NCI-H146 (cell line): ENCODE results near the gene MRPL14.

ENCODE experiments used
- DNase-seq: peaks from one replicate; lab custom pipeline; 2025; lab: John Stamatoyannopoulos, UW

Gene MRPL14

GRCh38 chr6:44122801-44123200 lies 4.5 kb downstream of the MRPL14 start:
- DNase-seq: no peak

DNA sequence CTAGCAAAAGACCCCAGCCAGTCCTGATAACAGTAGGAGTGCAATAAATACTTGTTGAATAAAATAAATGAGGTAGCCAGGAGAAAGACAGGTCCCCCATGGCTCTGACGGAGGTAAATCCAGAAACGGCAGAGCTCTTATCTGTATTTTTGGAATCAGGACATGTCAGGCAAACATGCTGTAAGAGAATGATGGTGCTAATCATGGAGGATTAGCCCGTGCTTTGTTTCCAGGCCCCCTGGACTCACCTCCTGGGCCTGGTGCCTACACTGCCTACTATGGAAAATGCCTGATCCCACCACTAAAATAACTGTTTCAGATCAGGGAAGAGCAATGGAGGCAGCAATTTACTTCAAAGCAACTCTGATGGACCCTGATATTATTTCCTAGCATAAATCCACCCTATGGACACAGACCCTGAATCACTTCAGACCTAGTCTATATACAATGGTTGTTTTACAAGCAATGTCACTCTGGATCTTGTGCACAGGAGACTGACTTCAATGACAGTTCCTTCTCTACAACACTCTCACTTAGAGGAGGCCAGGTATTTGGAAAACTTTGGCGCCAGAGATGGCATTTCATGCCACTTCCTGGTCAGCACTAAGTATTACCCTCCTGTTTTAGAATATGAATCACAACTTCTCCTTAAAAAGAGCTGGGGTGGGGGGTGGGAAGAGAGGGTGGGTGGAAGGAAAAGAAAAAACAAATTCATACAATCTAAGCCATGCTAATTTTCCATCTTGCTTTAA lies 6.4 kb downstream of the MRPL14 start:
- no peak for DNase-seq

DNA sequence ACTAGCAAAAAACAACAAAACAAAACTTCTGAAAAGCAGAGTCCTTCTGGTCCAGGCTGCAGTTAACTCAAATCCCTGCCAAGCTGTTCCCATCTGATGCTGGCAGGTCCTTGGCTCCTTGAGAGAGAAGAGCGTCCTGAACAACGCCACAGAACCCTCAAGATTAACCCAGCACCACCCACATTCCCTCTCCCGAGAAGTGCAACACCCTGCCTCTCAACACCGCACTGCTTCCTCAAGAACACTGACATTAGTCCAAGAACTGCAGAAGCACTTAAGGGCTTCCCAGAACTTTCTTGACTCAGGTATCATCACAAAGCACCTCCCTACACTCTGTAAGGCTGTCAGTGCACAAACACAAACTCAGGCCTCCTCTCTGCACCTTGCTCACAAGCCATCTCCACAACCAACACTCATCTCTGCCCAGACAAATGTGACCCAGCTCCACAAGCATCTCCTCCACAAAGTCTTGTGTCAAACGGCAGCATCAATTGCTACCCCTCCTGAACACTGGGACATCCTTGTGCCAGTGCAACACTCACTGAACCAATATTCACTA lies 7.5 kb downstream of the MRPL14 start:
- no peak for DNase-seq

- no peak for DNase-seq
These were observed 9.7 kb downstream of the MRPL14 start for GRCh38 chr6:44117397-44118128.

- DNase-seq: no peak
These were observed 10.4 kb downstream of the MRPL14 start for GRCh38 chr6:44116641-44117382.

DNA sequence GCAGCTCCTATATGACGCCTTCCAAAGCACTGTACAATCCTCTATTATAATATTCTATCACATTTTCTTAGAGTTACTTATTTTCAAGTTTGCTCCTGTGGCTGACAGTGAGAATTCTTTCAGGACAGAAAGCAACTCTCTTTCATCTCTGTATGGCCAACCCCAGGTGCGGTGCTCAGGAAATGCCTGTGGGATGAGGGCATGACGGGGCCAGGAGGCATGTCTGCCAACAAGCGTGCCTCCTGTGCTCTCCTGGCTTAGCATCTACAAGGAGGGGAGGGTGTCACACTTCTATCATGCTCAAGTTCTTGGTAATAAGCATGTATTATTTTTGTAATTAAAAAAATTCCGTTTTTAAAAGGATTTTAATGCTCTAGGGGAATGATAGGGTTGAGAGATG lies 11.4 kb downstream of the MRPL14 start:
- DNase-seq: no peak

- no peak for DNase-seq
These were observed 13.8 kb downstream of the MRPL14 start for GRCh38 chr6:44113414-44113813.

DNA sequence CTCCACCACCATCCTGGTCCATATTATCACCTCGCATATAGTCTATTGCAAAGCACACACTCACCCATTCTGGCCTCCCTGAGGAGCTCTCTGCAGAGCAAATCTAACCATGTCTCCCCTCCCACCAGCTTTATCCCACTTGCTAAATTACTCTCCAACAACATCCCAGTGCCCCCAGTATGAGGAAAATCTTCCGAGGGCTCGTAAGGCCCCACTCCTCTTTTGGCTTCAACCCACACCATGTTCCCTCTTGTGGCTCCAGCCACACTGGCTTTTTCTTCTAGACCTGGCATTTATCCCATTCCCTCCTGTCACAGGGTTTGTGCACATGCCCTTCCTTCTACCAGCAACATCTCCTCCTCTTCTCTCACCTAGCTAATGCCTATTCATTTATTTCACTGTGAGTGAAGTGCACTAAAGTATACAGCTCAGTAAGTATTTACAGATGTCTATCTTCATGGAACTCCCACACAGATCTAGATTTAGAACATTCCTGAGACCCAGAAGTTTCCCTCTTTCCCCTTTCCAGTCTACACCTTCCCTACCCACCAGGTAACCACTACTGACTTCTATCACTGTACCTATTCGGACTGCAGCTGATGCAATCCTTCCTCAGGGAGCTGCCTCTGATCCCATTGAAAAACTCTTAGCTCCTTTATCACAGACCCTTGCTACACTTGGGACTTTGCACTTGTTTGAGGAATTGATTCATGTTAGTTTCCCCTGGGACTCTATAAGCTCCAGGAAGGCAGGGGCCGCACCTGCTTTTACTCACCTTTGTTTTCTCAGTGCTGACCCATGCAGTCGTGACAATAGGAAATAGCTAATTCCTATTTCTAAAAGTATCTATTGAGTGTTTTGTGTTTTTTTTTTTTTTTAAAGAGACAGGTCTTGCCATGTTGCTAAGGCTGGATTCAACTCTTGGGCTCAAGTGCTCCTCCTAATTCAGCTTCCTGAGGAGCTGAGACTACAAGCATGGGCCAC lies 15.5 kb downstream of the MRPL14 start:
- no peak for DNase-seq

GRCh38 chr6:44110966-44111365 lies 16.3 kb downstream of the MRPL14 start:
- no peak for DNase-seq

DNA sequence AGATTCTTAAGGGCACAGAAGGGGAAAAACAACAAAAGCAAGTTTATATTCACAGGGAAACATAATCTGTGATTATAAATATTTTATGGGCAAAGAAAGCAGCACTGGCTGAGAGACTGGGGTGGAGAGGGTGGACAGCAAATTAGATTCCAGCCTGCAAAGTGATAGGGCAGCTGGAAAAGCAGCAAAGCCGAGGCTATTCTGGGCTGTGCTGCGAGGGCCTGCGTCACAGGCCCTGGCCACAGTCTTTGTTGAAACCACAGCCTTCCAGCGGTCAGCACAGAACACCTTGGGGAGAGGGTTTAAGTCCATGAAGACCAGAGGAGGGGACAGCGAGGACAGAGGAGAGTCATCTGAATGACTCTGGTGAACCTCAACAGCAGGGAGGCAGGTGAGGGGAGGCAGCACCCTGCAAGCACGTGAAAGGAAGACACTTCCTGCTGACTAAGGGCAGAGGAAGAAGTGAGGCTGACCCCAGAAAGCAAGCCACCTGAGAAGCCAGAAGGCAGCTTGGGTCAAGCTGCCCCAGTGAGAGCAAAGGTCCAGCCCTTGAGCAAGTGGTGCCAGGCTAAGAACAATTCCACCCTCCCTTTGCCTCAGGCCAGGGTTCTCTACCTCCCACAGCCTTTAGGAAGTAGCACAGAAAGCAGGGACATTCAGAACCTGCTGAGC lies 17.1 kb downstream of the MRPL14 start:
- no peak for DNase-seq

GRCh38 chr6:44109212-44109611 lies 18.0 kb downstream of the MRPL14 start:
- DNase-seq: no peak

- no peak for DNase-seq
These were observed 18.8 kb downstream of the MRPL14 start for GRCh38 chr6:44108471-44108870.

- DNase-seq: no peak
These were observed 20.2 kb downstream of the MRPL14 start for GRCh38 chr6:44107017-44107416.

- DNase-seq: no peak
These were observed 21.1 kb downstream of the MRPL14 start for GRCh38 chr6:44105993-44106740.

DNA sequence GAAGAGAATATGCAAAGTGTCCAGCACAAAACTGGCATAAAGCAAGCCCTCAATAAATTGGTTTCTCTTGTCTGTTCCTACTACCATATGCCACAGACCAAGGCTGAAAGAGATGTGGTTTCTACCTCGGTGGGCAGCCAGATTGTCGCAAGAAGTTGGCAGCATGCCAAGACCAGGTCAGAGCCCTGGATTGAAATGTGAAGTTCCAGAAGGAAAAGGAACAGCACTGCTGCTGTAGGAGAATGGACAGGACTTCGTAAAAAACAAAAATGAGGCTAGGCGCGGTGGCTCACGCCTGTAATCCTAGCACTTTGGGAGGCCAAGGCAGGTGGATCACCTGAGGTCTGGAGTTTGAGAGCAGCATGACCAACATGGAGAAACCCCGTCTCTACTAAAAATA lies 22.1 kb downstream of the MRPL14 start:
- no peak for DNase-seq

- no peak for DNase-seq
These were observed 22.7 kb downstream of the MRPL14 start for GRCh38 chr6:44104481-44105021.

DNA sequence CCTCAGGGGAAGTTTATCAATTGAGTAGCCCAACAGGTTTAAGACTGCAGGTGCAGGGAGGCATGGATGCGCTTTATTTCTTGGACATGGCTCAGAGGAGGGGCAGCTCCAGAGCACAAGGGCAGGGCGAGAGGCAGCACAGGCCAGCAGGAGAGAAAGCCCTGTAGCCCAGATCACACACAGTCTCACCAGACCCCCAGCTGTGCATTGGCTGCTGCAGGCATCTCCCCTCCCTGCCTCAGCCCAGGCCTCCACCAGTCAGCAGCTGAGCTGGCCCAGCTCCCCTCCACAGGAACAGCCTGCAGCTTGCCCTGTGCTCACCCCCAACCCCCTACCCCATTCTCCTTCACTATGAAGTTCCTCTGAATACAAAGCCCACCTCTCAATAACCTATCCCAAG lies 24.7 kb downstream of the MRPL14 start:
- DNase-seq: no peak

DNA sequence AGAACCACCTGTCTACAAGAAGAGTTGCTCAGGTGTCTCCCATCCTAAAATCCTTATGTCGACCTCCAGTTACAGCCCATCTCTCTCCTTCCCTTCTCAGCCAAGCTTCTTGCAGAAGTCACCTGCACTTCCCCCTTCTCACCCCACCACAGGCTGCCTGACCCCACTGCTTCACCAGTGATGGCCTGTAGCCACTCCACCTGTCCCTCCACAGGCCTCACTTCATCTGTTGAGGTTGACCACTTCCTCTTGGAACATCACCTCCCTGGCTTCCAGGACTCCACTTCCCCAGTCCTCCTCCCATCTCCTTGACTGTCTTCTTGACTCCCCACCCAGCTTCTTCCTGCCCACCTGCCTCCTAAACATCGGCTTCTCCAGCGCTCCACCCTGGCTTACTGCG lies 25.4 kb downstream of the MRPL14 start:
- DNase-seq: no peak

DNA sequence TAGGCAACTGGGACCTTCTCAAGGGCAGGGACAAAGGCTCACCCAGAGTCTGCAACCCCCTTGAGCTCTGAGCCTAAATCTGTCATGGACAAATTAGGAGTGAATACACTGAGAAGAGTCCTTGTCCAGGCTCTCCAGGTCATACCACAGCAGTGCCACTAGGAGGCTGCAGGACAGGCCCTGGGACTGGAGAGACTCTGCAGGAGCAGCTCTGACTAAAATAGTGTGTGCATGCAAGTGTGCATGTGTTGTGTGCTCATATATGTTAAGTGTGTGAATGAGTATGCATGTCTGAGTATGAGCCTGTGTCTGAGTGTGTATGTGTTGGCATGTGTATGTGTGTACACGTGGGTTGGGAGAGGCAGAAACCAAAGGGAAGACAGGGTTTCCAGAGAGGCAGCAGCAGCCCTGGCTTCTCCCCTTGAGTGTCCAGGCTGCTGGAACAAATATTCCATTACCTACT lies 27.1 kb downstream of the MRPL14 start:
- no peak for DNase-seq

DNA sequence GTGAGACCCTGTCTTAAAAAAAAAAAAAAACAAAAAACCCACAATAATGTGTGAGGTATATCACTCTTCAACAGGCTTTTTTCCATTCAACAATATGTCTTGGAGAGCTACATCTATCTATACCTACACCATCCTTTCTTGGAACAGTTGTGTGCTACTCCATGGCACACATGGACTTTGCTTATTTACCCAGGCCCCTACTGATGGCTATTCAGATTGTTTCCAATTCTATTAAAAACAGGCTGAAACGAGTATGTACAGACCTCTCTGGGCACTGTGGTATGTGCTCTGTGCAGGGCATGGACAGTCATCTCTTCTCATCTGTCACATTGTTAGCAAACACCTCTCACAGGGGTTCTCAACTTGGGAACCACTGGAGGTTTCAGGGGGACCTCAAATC lies 28.1 kb downstream of the MRPL14 start:
- DNase-seq: no peak
